Limb (tissue), 2 donors: ENCODE data around the gene TRAP1.

Source experiments
- DNase-seq, 2 donors: peaks; one replicate each; pipeline ENCODE4 v3.0.0-alpha.2; 2016; ENCODE audit errors: extremely low spot score in 2 of 2

TRAP1 gene

GRCh38 chr16:3651461-3652372 is 65.6 kb downstream of the TRAP1 start:
- DNase-seq = no peak

GRCh38 chr16:3650631-3651265 is 66.6 kb downstream of the TRAP1 start:
- no peak for DNase-seq

DNA sequence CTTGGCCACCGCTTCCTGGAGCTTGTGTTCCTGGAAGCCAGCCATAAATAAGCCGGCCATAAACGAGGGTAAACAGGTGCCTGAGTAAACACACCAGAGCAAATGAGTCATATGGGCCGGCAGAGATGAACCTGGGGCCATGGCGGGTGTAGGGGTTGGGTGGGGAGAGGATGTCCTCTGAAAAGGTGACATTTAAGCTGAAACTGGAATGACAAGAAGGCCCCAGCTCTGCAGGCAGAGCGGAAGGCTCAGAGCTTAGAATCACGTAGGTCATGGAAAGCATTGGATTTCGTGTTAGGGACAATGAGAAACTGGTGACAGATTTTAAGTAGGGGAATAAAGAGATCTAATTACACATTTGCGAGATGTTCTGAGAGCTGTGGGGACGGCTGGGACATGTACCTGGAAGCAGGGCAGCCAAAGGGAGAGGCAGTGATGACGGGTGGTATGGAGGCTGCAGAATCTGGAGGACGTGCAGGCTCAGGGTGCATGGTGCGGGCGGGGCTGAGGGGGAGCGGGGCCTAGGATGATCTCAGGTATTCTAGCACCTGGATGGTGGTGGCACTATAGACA is 70.9 kb downstream of the TRAP1 start:
- DNase-seq = no peak

DNA sequence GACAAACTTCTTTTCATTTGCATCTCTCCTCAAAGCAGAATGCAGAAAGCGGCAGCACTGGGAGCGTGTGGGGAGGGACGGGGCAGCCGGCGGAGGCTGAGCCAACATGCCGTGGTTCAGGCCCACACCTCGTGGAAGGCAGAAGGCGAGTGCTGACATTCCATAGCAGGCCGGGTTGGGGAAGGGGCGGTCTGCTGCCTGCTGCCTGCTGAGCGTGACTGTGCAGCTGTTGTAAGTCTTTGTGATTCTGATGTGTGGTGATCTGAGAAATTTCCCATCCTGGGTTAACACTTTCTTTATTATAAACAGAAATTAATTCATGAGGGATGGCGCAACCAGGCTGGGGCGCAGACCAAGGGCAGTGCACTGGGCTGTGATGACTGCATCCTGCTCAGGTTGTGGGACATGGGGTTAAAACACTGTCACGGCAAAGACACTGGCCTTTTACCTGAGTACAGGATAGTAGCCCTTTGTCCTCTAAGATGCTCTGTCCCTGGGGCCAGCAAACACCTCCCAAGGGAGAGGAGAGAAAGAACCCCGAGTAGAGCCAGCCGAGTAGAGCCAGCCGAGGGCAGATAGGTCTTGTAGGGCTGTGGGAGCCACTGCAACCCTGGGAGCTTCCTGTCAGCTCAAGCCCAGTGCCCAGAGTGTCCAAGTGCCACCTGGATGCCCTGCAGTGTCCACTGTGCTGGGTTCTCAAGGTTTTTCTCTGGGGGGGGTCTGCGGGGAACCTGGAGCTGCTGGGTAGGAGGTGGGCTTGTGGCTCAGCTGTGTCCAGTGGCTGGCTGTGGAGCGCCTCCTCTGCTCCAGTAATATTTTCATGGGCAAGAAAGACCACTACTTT is 71.6 kb downstream of the TRAP1 start:
- DNase-seq = peak; percentile 57 to 80

DNA sequence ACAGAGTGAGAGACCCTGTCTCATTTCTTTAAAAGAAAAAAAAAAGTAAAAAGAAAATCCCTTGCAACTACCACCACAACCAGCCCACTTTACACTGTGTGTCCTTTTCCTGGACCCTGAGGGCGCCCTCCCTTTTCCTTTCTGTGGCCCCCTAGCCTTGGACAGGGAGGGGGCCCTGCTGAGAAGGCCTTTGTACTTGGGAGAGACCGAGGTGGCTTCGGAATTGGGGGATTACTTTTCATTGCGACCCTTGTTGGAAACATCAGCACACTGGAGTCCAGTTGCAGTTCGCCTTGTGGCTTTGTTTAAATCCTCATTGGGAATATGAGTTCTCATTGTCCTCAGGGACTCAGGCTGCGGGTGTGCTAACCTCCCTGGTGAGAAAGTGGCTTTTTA is 72.2 kb downstream of the TRAP1 start:
- DNase-seq = no peak

- no peak for DNase-seq
Observed at GRCh38 chr16:3643095-3643730, 74.1 kb downstream of the TRAP1 start.

DNA sequence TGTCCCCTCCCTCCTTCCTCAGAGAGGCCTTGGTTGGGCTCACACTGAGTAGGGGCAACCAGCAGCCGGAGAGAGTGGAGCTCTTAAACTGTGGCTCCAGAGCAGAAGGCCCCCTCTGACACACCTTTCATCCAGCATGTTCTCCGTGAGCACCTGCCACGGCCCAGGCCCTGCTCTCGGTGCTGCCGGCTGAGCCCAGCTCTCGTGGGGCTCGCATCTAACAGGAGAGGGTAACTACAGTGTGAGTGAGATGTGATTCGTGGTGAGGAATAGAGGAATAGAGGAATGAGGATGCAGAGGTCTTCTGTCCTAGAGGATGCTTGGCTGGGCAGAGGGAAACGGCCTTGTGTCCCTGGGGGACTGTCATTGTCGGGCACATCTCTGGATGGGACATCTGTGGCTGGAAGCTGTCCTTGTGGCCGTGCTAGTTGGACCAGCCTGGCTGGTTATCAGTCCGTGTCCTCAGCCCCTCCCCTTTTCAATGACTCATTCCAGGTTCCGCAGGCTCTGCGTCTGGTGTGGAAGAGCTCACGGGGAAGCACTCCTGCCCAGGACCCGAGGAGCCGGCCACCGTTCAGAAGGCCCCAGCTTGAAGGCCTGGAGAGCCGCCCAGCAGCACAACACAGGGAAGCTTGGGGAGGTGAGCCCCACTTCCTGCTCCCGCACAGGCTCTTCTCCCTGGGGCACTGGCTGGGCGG is 74.8 kb downstream of the TRAP1 start:
- no peak for DNase-seq

- DNase-seq = no peak
Observed at GRCh38 chr16:3641801-3642396, 75.4 kb downstream of the TRAP1 start.

GRCh38 chr16:3640632-3641501 is 76.5 kb downstream of the TRAP1 start:
- no peak for DNase-seq

GRCh38 chr16:3640207-3640606 is 77.1 kb downstream of the TRAP1 start:
- DNase-seq = no peak

DNA sequence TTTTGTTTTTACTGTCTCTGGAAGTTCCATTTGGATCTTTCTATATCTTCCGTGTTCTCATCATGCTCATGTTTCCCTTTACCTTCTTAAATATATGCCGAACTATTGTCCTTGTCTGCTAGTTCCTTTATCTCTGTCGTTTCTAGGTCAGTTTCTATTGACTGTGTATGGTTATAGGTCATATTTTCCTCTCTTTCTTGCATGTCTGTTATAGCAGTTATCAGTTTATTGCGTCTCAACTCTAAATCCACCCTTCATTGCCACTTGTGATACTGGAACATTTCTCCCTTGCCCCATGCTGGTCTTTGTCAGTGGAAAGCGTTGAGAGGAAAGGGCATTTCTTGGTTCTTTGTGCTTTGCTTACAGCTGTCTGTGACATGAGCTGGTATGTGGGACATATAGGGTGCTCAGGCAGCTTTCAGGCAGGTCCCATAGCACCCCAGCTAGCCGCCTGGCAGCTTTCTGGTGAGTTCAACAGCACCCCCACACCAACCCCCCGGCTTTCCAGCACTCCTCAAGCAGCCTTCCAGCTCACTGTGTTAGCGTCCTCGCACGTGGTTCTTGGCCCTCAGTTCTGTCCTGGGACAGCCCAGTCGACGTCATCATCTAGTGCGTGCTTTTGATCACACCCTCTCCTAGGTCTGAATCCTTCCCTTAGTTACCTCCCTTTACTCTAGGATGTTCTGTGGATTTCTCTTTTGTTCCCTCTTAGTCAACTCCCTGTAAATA is 78.2 kb downstream of the TRAP1 start:
- no peak for DNase-seq

DNA sequence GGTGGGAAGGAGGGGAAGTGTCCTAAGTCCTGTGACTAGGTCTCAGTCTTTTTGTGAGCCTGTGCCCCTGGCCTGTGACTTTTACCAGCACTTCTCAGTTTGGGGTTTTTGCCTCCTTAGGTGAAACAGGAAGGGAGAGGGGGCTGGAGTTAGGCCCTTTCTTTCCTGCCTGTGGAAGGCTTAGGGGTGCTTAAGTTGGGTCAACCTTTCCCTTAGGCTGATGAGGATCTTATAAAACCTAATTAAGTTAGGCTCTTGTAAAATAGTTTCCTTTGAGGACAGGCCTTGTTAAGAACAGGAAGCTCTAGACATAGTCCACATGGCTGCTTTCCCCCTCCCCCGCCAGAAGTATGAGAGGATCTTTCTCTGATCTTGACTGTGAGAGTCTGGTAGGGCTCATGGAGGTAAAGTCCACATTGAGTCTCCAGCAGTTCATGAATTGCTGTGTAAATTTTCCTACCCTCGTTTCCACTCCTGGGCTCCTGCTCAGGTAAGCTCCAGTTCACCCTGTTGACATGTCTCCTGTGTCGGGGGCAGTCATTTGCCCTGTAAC is 79.9 kb downstream of the TRAP1 start:
- DNase-seq = no peak

GRCh38 chr16:3625911-3626732 is 91.2 kb downstream of the TRAP1 start:
- no peak for DNase-seq

GRCh38 chr16:3625331-3625730 is 92.0 kb downstream of the TRAP1 start:
- no peak for DNase-seq

DNA sequence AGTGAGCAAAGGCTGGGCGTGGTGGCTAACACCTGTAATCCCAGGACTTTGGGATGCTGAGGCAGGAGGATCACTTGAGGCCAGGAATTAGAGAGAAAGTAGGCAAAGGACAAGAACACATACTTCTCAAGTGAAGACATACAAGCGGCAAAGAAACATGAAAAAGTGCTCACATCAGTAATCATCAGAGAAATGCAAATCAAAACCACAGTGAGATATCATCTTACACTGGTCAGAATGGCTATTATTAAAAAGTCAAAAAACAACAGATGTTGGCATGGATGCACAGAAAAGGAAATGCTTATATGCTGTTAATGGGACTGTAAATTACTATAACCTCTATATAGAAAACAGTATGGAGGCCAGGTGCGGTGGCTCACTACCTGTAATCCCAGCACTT is 93.7 kb downstream of the TRAP1 start:
- no peak for DNase-seq

GRCh38 chr16:3618769-3619141 is 98.6 kb downstream of the TRAP1 start:
- DNase-seq = no peak
